Activated CD4-positive, alpha-beta T cell treated with anti-CD3 and anti-CD28 coated beads, Interleukin-2, amount 50 U/mL, for 4 hours (primary cell): Measurements from ENCODE around the gene XKR7.
A peak's percentile ranks its signal among the peaks of the same experiment; 100 is the strongest.
"Not testable (repeated sequence)": the region's sequence is repeated elsewhere in the genome, so short reads cannot be mapped to it uniquely, and the experiment has no call there.

Experiments used
- DNase-seq, 2 experiments: peaks; one replicate each; pipeline ENCODE4 v3.0.0-alpha.2; 2020

Gene XKR7

GRCh38 chr20:32017711-32018251, 49.8 kb downstream of the XKR7 start:
- peak; percentile 47 to 58 for DNase-seq

DNA sequence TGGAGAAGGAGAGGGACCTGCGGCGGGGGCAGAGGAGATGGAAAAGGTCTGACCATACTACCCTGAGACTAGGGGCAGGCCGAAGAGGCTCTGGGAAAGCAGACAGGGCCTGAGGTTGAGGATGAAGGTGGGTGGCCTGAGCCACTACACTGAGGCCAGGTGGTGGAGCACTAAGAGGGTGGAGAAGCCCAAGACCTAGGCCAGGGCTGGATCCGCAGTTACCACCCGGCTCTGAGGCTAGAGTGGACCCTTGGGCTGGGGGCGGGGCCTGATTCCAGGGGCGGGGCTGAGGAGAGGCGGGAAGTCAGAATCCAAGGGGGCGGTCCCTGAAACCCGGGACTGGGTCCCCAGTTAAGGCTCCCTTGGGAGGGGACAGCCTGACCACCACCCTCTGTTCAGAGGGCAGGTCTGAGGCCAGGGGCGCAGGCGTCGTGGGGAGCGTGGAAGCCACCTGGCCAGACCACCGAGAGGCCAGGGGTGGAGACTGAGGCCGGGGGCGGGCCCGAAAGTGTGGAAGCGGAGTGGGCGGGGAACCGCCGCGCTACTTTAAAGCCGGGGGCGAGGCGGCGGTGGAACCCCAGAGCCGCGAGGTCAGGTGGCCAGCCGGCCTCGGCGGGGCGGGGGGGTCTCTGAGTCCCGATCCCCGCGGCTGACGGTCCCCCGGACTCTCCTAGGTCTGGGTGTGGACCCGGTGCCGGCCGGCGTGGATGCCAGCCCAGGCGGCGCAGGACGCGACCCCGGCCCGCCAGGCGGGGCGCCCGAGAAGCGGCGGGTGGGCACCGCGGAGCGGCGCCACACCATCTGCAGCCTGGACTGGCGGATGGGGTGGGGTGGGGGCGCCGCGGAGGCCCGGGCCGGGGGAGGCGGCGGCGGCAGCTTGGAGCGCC, 50.6 kb downstream of the XKR7 start:
- DNase-seq, result peak; percentile 45 to 51

DNA sequence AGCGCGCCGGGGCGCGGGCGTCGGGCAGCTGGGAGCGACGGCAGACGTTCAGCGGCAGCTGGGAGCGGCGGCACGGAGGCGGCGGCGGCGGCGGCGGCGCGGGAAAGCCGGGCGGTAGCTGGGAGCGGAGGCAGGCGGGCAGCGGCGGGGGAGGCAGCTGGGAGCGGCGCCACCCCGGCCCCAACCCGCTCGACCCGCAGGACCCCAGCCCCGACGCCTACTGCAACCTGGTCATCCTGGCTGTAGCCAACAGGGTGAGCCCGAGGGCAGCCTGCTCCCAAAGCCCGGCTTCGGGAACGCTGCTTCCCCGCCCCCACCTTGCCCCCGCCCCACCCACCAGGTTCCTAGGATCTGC, 51.2 kb downstream of the XKR7 start:
- peak in 1 of 2 experiments; percentile 4 for DNase-seq

DNA sequence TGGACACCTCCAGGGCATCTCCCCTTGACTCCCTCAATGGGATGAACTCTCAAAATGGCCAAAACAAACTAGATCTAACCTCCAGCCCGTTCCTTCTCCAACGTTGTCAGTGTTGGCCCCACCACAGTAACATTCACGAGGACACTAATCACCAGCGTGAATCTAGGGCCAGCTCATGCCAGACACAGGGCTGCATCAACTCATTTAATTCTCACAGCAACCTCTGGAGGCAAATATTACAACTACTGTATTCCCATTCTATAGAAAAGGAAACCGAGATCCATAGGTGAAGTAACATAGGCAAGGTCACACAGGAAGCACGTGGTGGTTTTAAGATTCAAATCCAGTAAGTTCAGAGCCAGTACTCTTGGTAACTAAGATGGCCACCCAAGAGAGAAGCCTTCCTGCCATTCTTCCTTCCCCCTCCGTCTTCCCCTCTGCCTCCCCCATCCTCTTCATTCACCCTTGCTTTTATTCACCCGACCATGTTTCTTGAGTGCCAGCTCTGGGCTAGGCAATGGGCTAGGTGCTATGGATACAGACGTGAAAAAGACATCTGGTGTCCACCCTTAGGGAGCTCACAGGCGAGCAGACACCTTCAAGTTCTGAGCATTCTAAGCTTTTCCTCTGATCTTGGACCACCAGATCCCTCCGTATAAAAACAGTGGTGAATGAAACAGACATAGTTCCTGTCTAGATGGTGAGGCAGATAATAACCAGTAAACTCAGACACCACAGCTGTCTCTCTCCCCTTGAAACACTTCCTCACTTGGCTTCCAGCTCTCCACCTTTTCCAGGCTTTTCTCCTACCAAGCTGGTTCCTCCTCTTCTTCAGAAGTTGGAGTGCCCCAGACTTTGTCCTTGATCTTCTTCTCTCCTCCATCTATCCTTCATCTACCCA, 51.9 kb downstream of the XKR7 start:
- DNase-seq, result no peak

DNA sequence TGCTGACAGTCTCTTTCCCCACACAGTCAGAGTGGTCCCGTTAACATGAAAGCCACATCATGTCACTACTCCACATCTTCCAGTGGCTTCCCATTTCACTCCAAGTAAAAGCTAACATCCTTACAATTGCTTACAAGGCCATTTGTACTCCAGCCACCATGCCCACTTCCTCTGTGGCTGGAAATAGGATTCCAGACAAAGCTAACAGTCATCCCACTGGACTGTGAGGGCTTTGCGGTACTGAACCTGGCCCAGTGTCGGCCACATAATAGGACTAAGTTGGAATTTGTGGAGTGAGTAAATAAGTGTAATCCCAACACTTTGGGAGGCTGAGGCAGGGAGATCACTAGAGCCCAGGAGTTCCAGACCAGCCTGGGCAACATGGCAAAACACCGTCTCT, 53.1 kb downstream of the XKR7 start:
- no peak for DNase-seq

GRCh38 chr20:32024683-32025295, 56.8 kb downstream of the XKR7 start:
- no peak for DNase-seq

GRCh38 chr20:32027643-32028042, 59.7 kb downstream of the XKR7 start:
- DNase-seq, result no peak

DNA sequence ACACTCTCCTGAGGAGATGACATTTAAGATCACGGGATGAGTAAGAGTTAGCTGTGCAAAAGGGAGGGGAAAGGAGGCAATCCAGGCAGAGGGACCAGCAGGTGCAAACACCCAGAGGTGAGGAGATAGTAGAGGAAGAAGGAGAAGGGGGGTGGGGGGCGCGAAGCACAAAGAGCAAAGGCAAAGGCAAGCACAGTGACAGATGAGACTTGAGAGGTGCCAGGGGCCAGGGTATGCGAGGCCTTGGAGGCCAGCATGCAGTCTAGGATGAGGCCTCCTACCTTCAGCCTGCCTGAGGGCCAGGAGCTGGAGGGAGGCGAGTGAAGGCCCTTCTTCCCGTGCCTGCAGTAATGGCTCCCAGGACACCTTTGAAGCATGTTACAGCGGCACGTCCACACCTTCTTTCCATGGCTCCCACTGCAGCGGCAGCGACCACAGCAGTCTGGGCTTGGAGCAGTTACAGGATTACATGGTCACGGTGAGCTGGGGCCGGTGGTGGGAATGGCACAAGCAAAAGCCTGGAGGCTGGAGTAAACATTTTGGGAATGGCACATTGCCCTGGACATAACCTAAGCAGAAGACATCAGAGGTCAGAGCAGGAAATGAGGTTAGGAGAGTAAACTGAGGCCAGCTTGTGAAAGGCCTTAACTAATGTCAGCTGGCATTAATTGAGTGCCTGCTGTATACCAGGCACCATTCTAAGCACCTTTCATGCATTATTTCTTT, 60.9 kb downstream of the XKR7 start:
- DNase-seq, result no peak

DNA sequence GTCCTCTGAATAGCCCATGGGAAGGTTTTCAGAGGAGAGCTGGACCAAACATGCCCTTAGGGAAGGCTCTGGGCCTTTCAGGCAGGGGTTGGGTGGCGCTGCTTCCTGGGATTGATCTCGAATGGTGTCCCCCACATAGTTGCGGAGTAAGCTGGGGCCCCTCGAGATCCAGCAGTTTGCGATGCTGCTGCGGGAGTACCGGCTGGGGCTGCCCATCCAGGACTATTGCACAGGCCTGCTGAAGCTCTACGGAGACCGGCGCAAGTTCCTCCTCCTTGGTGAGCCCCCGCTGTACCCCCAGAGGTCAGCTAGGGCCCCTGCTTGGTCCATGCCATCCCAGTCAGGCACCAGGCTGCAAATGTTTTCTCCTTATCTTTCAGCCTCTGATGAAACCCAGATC, 61.6 kb downstream of the XKR7 start:
- no peak for DNase-seq

- peak; percentile 50 to 54 for DNase-seq
Measured at GRCh38 chr20:32031007-32031958, 63.3 kb downstream of the XKR7 start.

DNA sequence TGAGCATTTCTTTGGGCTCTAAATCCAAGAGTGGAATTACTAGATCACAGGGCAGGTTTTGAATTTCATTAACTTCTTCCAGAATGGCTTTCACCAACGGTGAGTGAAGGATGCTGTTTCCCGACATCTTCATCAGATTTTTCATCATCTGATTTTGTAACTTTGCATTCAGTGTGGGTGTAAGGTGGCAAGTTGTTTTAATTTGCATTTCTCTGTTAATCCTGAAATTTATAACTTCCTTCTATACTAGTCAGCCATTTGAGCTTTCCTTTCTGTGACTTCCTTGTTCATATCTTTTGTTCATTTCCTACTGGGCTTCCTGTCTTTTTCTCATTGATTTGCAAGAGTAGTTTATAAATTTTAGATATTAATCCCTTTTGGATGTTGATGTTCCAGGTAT, 65.4 kb downstream of the XKR7 start:
- no peak for DNase-seq

DNA sequence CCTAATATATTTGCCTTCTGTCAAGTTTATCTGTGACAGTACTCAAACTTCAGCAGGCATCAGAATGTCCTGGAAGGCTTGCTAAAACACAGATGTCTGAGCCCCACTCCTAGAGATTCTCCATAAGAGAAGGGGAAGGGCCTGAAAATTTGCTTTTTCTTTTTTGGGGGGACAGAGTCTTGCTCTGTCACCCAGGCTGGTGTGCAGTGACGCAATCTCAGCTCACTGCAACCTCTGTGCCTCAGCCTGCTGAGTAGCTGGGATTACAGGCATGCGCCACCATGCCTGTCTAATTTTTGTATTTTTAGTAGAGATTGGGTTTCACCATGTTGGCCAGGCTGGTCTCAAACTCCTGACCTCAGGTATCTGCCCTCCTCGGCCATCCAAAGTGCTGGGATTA, 65.8 kb downstream of the XKR7 start:
- not testable (repeated sequence) for DNase-seq

- DNase-seq, result no peak
Measured at GRCh38 chr20:32034581-32035425, 66.9 kb downstream of the XKR7 start.

GRCh38 chr20:32035426-32035779, 67.5 kb downstream of the XKR7 start:
- DNase-seq, result no peak

DNA sequence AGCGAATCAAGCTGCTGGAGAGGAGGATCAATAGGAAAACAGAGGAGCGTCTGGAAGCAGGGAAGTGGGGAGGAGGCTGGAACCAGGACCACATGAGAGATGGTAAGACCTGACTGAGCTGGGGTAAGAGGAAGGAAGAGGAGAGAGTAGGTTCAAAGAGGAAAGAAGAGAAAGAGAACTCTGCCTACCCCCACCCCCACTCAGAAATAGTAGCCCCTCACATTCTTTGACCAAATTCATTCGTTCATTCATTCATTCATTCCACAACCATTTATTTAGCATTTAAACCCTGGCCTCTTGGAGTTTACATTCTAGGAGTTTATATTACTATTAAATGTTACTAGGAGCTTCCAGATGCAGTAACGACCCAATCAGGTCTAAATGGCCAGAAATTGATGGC, 68.3 kb downstream of the XKR7 start:
- DNase-seq, result no peak

- no peak for DNase-seq
Measured at GRCh38 chr20:32036716-32037485, 69.0 kb downstream of the XKR7 start.

DNA sequence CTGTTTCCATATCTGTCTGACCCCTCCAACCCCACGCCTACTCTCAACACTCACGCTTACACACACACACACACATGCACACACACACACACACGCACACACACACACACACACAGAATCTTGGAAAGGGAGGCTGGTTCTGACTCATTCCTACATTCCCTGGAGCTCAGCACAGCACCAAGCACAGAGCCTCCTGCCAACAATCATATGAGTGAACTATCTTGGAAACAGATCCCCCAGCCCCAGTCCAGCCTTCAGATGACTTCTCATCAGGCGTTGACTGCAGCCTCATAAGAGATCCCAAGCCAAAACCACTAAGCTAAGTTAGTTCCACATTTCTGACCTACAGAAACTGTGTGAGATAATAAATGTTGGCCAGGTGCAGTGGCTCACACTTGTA, 70.0 kb downstream of the XKR7 start:
- DNase-seq, result no peak

DNA sequence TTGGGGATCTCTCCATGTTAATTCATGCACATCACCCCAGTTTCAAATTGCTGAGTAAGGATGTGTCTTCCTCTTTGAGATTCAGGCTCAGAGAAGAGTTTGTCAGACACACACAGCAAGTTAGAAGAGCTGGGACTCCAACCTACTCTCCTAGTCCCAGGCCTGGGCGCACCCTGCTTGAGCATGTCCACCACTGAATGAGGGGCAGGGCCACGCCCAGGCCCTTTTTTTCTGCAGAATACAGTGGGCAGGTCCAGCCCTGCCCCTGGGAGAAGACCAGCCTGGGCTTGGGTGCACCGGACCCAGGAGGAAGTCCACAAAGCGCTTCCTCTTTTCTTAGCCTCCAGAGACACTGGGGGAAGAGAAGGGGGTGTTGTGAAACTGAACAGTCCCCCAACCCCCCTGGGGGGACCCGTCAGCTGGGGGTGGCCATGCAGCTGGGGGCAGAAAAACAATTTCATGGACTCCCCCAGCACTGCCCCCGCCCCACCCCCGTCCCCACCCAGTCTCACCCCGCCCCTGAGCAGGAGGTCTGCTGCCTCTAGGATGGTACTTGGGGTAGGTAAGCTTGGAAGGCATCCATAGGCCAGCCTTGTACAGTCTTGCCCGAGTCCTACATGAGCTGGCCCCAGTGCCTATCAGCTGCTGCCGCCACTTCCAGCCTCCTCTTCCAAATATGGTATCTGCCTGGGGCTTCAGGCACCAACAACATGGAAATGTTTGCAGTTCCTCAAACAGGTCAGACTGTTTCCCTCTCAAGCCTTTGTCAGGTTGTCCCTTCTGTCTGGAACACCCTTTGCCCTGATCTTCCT, 72.4 kb downstream of the XKR7 start:
- DNase-seq, result no peak

DNA sequence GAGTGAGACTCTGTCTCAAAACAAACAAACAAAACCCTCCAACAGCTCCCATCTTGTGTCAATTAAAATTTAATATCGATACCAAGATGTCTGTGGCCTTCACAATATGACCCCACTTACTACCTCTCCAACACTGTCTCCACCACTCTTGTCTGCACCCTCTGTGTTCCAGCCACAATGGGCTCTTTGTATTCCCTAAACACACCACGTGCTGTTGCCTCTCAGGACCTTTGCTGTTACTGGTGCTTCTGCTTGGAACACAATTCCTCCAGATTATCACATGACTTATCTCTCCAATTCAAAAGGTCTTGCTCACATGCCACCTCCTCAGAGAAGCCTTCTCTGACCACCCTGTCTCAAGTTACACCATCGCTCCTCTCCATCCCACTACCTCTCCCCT, 78.0 kb downstream of the XKR7 start:
- no peak for DNase-seq
